ENCODE results near the gene SLC26A2.

Gene SLC26A2

DNA sequence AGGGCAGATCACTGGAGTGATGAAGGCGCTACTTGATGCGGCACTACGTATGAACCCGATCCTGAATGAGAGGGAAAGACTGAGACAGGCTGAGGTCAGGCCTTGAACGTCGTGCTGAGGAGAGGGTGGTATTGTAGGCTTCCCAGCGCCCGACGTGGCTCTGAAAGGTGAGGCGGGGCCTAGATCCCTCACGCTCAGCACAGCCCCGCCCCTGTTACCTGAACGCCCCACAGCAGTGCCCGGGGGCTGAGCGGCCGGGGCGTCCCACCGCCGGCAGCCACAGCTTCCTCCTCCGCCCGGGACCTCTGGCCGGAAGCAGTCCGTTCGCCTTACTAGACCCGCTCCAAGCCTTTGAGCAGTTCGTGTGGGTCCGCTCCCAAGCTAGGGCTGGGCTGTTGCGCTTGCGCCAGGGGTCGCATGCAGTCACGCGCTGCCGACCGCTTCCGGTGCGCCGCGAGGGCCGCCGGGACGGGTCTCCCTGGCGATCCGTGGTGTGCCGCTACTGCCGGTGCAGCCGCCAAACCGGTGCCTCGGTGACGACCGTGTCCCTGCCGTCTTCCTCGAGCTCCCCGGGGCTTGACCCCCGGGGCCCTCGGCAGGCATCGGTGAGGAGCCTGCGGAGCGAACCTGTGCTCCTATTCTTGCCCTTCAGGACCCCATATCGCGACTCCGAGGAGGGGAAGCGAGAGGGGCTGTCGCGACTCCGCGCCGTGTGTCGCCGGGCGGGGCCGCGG is 39.9 kb downstream of the SLC26A2 start, which contains the start of the genes HMGXB3 and TIGD6:
TSS of gene HMGXB3 (plus strand) at position 484 of the 734 bp plus-strand sequence. CDS start 4,114 bp downstream, outside the sequence.
TSS of gene TIGD6 (minus strand) at position 399 of the 734 bp plus-strand sequence. CDS start 4,306 bp downstream, outside the sequence.
- TF ChIP-seq, protein P1, sequence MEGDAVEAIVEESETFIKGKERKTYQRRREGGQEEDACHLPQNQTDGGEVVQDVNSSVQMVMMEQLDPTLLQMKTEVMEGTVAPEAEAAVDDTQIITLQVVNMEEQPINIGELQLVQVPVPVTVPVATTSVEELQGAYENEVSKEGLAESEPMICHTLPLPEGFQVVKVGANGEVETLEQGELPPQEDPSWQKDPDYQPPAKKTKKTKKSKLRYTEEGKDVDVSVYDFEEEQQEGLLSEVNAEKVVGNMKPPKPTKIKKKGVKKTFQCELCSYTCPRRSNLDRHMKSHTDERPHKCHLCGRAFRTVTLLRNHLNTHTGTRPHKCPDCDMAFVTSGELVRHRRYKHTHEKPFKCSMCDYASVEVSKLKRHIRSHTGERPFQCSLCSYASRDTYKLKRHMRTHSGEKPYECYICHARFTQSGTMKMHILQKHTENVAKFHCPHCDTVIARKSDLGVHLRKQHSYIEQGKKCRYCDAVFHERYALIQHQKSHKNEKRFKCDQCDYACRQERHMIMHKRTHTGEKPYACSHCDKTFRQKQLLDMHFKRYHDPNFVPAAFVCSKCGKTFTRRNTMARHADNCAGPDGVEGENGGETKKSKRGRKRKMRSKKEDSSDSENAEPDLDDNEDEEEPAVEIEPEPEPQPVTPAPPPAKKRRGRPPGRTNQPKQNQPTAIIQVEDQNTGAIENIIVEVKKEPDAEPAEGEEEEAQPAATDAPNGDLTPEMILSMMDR (IDR thresholded peaks at IDR 0.05; ENCODE audit: low read depth, low read length): no peak
- peak within 1 kb of the TSS; percentile 93 for H3K4me3 ChIP-seq (ENCODE audit: low read depth, low read length)

DNA sequence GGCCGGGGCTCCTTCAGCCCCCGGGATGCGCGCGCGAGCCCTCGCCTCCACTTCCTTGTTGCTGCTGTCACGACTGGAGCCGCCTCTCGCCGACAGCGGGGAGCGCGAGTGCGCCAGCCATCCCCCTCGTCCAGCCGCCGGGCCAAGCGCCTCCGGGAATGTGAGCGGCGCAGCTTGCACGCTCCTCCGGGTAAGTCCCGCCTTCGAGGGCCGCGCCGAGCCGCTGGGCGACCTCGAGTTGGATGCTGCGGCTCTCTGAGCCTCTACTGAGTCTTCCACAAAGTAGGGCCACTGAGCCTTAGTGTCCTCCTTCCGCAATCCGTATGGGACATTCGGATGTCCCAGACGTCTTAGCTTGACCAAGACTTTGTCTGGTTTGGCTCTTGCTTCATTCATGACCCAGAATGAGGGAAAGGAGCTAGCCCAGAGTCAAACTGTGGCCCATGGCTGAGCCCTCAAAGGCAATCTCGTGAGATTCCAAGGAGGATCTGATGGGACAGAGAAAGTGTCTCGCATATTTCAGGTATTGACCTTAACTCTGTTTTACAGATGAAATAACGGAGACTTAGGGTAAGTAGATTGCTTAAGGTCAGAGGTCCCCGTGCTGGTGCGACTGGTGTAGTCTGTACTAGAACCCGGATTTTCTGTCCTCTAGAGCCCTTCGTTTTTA is 40.6 kb downstream of the SLC26A2 start:
- TF ChIP-seq, protein P1 (IDR thresholded peaks at IDR 0.05; ENCODE audit: low read depth, low read length): no peak
- H3K4me3 ChIP-seq (ENCODE audit: low read depth, low read length): peak overlapping the region; percentile 93

DNA sequence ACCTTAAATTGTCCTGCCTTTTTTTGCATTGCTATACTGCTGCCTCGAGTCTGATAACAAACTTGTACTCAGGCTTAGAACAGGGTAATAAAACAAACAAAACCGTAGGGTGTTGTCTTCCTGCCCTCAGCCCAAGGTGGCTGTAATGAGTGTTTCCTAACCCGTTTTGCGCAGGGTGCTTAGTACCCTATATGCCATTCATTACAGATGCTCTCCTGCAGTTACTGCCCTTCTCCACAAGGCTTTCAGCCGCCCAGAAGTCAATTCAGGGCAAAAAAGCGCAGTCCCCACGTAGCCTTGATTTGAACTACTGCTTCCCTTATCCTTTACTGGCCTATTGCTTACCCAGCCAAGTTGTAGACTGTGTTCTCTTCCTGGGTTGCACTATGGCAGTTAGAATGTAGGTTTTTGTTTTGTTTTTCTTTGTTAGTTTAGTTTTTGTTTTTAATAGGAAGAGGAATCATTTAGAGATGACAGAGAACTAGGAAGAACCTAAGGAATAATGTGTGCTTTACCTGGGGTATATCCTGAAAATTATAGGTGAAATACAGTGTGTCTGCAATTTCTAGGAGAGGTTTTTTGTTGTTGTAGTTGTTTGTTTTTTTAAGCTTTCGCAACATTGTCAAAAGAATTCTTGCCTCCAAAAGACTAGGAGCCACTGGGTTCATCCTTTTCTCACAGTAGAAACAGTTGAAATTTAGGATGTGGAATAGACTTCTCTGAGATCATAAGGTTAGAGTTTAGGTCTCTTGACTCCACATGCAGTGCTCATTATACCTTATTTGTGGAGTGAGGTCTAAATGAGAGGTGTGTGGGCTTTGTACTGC is 41.3 kb downstream of the SLC26A2 start:
- peak overlapping the region; percentile 93 for H3K4me3 ChIP-seq (ENCODE audit: low read depth, low read length)
- TF ChIP-seq, protein P1 (IDR thresholded peaks at IDR 0.05; ENCODE audit: low read depth, low read length): peak; percentile 52

DNA sequence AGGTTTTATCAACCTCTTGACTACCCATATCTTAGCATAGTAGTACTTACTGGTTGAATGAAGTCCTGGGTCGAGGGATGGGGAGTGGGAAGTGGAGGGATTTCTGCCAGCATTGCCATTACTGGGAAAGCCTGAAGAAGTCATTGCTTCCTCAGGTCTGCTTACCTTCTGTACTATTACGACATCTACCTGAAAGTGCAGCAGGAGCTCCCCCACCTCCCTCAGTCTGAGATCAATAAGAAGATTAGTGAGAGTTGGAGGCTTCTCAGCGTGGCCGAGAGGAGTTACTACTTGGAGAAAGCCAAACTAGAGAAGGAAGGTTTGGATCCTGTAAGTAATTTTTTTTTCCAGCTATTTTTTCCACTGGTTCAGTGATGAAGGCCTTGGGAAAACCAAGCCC is 45.8 kb downstream of the SLC26A2 start:
- no peak overlapping the region for H3K4me3 ChIP-seq (ENCODE audit: low read depth, low read length)
- TF ChIP-seq, protein P1 (IDR thresholded peaks at IDR 0.05; ENCODE audit: low read depth, low read length): no peak

DNA sequence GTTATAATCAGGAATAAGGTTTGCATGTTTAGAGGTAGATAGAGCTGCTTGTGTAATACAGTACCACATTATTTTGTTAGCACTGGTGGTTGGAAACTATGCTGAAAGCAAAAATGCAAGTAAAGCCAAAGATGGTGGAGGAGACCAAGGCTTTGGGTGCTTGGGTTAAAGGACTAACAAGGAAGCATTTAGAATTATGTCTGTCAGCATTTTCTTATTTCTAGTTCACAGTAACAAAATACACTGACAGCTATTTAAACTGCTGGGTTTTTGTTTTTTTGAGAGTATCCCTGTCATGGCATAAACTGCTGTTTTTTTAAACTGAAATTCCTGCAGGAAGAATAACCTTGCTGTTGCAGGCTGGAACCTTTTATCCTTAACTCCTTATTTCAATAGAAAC is 46.5 kb downstream of the SLC26A2 start:
- TF ChIP-seq, protein P1 (IDR thresholded peaks at IDR 0.05; ENCODE audit: low read depth, low read length): no peak

DNA sequence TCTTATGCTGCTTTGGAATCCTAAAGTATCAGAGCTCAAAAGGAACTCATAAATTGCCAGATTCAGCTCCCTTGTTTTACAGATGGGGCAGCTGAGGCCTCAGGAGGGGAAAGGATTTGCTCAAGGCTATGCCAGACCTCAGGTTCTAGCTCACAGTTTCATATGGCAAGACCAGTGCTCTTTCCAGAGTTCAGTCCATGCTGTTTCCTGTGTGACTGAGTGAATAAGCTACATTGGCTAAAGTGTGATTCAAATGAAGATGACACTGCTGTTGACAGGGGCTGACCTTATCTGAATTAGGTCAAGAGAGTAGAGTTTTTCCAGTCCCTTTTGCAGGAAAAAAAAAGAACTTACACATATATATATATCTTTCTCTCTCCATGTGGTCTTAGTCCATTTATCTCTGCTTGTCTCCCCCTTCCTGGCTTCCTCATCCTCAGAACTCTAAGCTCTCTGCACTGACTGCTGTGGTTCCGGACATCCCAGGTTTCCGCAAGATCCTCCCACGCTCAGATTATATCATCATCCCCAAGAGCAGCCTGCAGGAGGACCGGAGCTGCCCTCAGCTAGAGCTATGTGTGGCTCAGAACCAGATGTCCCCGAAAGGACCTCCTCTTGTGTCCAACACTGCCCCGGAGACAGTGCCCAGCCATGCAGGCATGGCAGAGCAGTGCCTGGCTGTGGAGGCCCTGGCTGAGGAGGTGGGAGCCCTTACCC is 49.3 kb downstream of the SLC26A2 start:
- TF ChIP-seq, protein P1 (IDR thresholded peaks at IDR 0.05; ENCODE audit: low read depth, low read length): no peak
- H3K4me3 ChIP-seq (ENCODE audit: low read depth, low read length): no peak overlapping the region

More for the DNA sequence above, 46.5 kb downstream of the SLC26A2 start:
- no peak overlapping the region for H3K4me3 ChIP-seq (ENCODE audit: low read depth, low read length)

All from WI38 (cell line).